Stomach (tissue), 9 donors: ENCODE data around the gene SGMS1. TPM values are rescaled to one million over a fixed set of nuclear protein-coding genes. Genes with fewer than 3 reads are reported as not detected.
"Not testable (repeated sequence)": the region's sequence is repeated elsewhere in the genome, so short reads cannot be mapped to it uniquely, and the experiment has no call there.

Experiments
- DNase-seq, 2 donors: peaks; one replicate each; pipeline versions ENCODE4 v3.0.0 to v3.0.0-alpha.2; 2013 to 2019
- H3K27ac ChIP-seq, 5 donors: fragments of 200-600 bp in 4 of 5; sonication (generic) in 4 of 5; one replicate each; pipeline ENCODE4 v1.5.1; 2013 to 2019; ENCODE audit warnings: mild to moderate bottlenecking in 1 of 5, moderate library complexity in 1 of 5
- H3K27me3 ChIP-seq, 3 donors: fragments of 200-600 bp; sonication (generic); one replicate each; pipeline ENCODE4 v1.5.1; 2017 to 2019; ENCODE audit warnings: mixed run types in 1 of 3
- H3K36me3 ChIP-seq, 4 donors: fragments of 200-600 bp; sonication (generic); 1 replicate in 3 of 4; 2 replicates in 1 of 4; pipeline ENCODE4 v1.5.1; 2016 to 2019
- H3K4me1 ChIP-seq, 4 donors: fragments of 200-600 bp; sonication (generic); one replicate each; pipeline ENCODE4 v1.5.1; 2016 to 2019
- H3K4me3 ChIP-seq, 4 donors: fragments of 200-600 bp; sonication (generic) in 3 of 4; one replicate each; pipeline ENCODE4 v1.5.1; 2016 to 2019; ENCODE audit warnings: mild to moderate bottlenecking in 1 of 4
- H3K9me3 ChIP-seq, 4 donors: fragments of 200-600 bp; sonication (generic); one replicate each; pipeline ENCODE4 v1.5.1; 2016 to 2019
- EP300 ChIP-seq: sonication (generic); formaldehyde crosslinking; IDR thresholded peaks from one replicate; pipeline ENCODE4 v1.6.1; 2017; ENCODE audit warnings: antibody characterized with exemption
- POLR2A ChIP-seq, 4 donors: fragments of 450-650 bp; IDR thresholded peaks; one replicate each; pipeline ENCODE4 v1.6.1; 2016; ENCODE audit warnings: antibody characterized with exemption in 4 of 4, control low read depth in 2 of 4, mild to moderate bottlenecking in 1 of 4, moderate library complexity in 1 of 4
- POLR2AphosphoS5 ChIP-seq, 3 donors: sonication (generic); formaldehyde crosslinking; IDR thresholded peaks; one replicate each; pipeline ENCODE4 v1.6.1; 2016; ENCODE audit warnings: antibody characterized with exemption in 3 of 3
- WGBS, 5 donors: extraction: QIAGEN DNeasy Blood & Tissue Kit in 3 of 5; methylation state at CpG; one replicate each; pipeline versions ENCODE4 v1.1.5 to v1.1.7; 2013 to 2018; 5-methylcytosine and 5-hydroxymethylcytosine counted together
- intact Hi-C: fragments of 100-400 bp; cut with DNase I; formaldehyde crosslinking; loops from one replicate; pipeline ENCODE4 v1.15.1; 2023; ENCODE audit warnings: low total_unique reads
- polyA plus RNA-seq, 3 donors: library from polyadenylated mRNA; stranded (reverse); fragments of 200-250 nt; gene quantifications; one replicate each; pipeline ENCODE4 v1.2.3, GENCODE V29; 2013
- total RNA-seq, 5 donors: library from RNA; depleted of rRNA; stranded (reverse); fragments of >200 nt; gene quantifications; one replicate each; pipeline versions ENCODE4 v1.1.0 to v1.2.3, GENCODE V29; 2014 to 2016
- TF ChIP-seq, protein P1 (sequence below), 7 experiments: fragments of 450-650 bp in 4 of 7; fragments of 200-600 bp in 3 of 7; sonication (generic) in 3 of 7; IDR thresholded peaks; one replicate each; pipeline ENCODE4 v1.5.1; 2016 to 2019; ENCODE audit warnings: antibody characterized with exemption in 7 of 7, control low read depth in 2 of 7, mild to moderate bottlenecking in 1 of 7
- donor health status: healthy with polysubstance abuse.
- donor health status: Bipolar disorder and iron deficiency.
- donor health status: healthy.

The SGMS1 gene
- total and polyA plus RNA-seq, 8 donors: 6.2 to 229 (median 49.6) TPM

- Histone ChIP-seq H3K4me3 (no peak overlapping the region), H3K4me1 (peaks cover 14 to 68% (median 50%) of the 10 kb centered on the region in 4 donors), H3K36me3 (no peaks in the 10 kb centered on the region), H3K27me3 (no peaks in the 10 kb centered on the region), H3K9me3 (no peaks in the 10 kb centered on the region), H3K27ac (peak overlapping the region; percentile 34 to 75 (median 63))
- peak; percentile 66 to 67 for DNase-seq
- WGBS, 5 donors: 32 to 67% (median 42%) methylated on average over 4 of the region's 4 CpGs
- intact Hi-C loops: loop anchor here (10.0 kb wide), 1 partner anchor 64 kb away; no protein-coding TSS in a partner anchor
- TF ChIP-seq, protein P1, sequence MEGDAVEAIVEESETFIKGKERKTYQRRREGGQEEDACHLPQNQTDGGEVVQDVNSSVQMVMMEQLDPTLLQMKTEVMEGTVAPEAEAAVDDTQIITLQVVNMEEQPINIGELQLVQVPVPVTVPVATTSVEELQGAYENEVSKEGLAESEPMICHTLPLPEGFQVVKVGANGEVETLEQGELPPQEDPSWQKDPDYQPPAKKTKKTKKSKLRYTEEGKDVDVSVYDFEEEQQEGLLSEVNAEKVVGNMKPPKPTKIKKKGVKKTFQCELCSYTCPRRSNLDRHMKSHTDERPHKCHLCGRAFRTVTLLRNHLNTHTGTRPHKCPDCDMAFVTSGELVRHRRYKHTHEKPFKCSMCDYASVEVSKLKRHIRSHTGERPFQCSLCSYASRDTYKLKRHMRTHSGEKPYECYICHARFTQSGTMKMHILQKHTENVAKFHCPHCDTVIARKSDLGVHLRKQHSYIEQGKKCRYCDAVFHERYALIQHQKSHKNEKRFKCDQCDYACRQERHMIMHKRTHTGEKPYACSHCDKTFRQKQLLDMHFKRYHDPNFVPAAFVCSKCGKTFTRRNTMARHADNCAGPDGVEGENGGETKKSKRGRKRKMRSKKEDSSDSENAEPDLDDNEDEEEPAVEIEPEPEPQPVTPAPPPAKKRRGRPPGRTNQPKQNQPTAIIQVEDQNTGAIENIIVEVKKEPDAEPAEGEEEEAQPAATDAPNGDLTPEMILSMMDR (IDR thresholded peaks at IDR 0.05): no peak
- TF ChIP-seq POLR2AphosphoS5 (IDR thresholded peaks at IDR 0.05): peak in 2 of 3 donors; percentile 79 to 86
- no peak for TF ChIP-seq POLR2A (IDR thresholded peaks at IDR 0.05)
- no peak for TF ChIP-seq EP300
Measured at GRCh38 chr10:50550291-50550839, 73.4 kb downstream of the SGMS1 start.

- intact Hi-C loops, H3K36me3 ChIP-seq, DNase-seq, H3K27me3 ChIP-seq, H3K4me3 ChIP-seq, H3K9me3 ChIP-seq: not testable (repeated sequence)
- H3K4me1 ChIP-seq: peaks cover 9 to 68% (median 44%) of the 10 kb centered on the region in 4 donors
- H3K27ac ChIP-seq: peak overlapping the region in 2 of 5 donors; percentile 72 to 75
- 93 to 99% (median 97%) methylated on average over 3 of the region's 3 CpGs for WGBS, 5 donors
Measured at GRCh38 chr10:50549186-50549585, 74.6 kb downstream of the SGMS1 start.

DNA sequence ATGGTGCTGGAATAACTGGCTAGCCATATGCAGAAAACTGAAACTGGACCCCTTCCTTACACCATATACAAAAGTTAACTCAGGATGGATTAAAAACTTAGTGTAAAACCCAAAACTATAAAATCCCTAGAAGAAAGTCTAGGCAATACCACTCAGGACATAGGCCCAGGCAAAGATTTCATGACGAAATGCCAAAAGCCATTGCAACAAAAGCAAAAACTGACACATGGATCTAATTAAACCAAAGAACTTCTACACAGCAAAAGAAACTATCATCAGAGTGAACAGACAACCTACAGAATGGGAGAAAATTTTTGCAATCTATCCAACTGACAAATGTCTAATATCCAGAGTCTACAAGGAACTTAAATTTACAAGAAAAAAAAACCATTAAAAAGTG, 75.3 kb downstream of the SGMS1 start:
- H3K36me3 ChIP-seq, DNase-seq, H3K27ac ChIP-seq, H3K9me3 ChIP-seq, intact Hi-C loops, H3K27me3 ChIP-seq, H3K4me3 ChIP-seq: not testable (repeated sequence)
- peaks cover 9 to 68% (median 43%) of the 10 kb centered on the region in 4 donors for H3K4me1 ChIP-seq
- WGBS, 5 donors: 97 to 100% (median 100%) methylated on average over 1 of the region's 1 CpG

DNA sequence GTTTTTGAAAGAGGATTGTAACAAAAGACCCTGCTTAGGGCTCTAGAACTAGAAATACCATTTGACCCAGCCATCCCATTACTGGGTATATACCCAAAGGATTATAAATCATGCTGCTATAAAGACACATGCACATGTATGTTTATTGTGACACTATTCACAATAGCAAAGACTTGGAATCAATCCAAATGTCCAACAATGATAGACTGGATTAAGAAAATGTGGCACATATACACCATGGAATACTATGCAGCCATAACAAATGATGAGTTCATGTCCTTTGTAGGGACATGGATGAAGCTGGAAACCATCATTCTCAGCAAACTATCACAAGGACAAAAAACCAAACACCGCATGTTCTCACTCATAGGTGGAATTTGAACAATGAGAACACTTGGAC, 77.5 kb downstream of the SGMS1 start:
- H3K27ac ChIP-seq, intact Hi-C loops, DNase-seq, H3K4me3 ChIP-seq, H3K36me3 ChIP-seq, H3K9me3 ChIP-seq, H3K27me3 ChIP-seq: not testable (repeated sequence)
- 95 to 100% (median 100%) methylated on average over 1 of the region's 1 CpG for WGBS, 5 donors
- peaks cover 10 to 56% (median 32%) of the 10 kb centered on the region in 4 donors for H3K4me1 ChIP-seq

DNA sequence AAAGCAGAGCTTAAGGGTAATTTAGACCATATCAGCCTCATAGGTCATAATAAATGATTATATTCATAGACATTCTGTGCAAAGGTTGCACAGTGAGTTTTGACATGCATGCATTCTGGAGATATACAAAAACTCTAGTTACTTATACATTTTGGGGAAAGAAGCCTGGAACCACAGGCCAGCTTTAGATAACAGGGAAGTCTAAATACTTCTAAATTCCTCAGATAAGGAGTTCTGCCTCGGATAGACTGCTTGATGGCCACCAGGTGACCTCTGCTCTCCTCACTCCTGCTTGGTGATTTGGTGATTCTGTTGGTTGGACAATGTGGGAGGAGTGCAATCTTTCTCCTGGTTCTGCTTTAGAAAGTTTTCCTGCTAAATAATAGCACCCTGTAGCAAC, 77.9 kb downstream of the SGMS1 start:
- no peak for TF ChIP-seq EP300
- no peak for TF ChIP-seq POLR2AphosphoS5 (IDR thresholded peaks at IDR 0.05)
- no peak for TF ChIP-seq POLR2A (IDR thresholded peaks at IDR 0.05)
- TF ChIP-seq, protein P1 (IDR thresholded peaks at IDR 0.05): no peak
- intact Hi-C loops: no loop called here
- Histone ChIP-seq H3K27ac (no peak overlapping the region), H3K9me3 (no peaks in the 10 kb centered on the region), H3K36me3 (no peaks in the 10 kb centered on the region), H3K4me3 (no peak overlapping the region), H3K4me1 (peaks cover 8 to 53% (median 28%) of the 10 kb centered on the region in 4 donors), H3K27me3 (no peaks in the 10 kb centered on the region)
- DNase-seq: no peak
- WGBS, 5 donors: 23 to 58% (median 48%) methylated on average over 1 of the region's 1 CpG

- Histone ChIP-seq H3K27ac (no peak overlapping the region), H3K36me3 (no peaks in the 10 kb centered on the region), H3K4me3 (no peak overlapping the region), H3K27me3 (no peaks in the 10 kb centered on the region), H3K9me3 (no peaks in the 10 kb centered on the region), H3K4me1 (peaks cover 1 to 53% (median 24%) of the 10 kb centered on the region in 4 donors)
- intact Hi-C loops: no loop called here
- DNase-seq: no peak
- WGBS, 5 donors: 88 to 94% (median 92%) methylated on average over 6 of the region's 6 CpGs
- TF ChIP-seq POLR2A (IDR thresholded peaks at IDR 0.05) (no peak), EP300 (no peak), POLR2AphosphoS5 (IDR thresholded peaks at IDR 0.05) (no peak)
- TF ChIP-seq, protein P1 (IDR thresholded peaks at IDR 0.05): no peak
Measured at GRCh38 chr10:50544857-50545429, 78.8 kb downstream of the SGMS1 start.
